NCI-H2029 (cell line): ENCODE data around the gene ZCCHC7.

Experiments
- DNase-seq: peaks from one replicate; lab custom pipeline; 2025; lab: John Stamatoyannopoulos, UW

ZCCHC7 gene

GRCh38 chr9:37209431-37210386, 89.3 kb downstream of the ZCCHC7 start:
- peak; percentile 36 for DNase-seq

- DNase-seq: no peak
These were observed 90.6 kb downstream of the ZCCHC7 start for GRCh38 chr9:37210737-37211523.

GRCh38 chr9:37212435-37212834, 92.1 kb downstream of the ZCCHC7 start:
- DNase-seq: no peak

- DNase-seq: no peak
These were observed 95.0 kb downstream of the ZCCHC7 start for GRCh38 chr9:37215381-37215780.

GRCh38 chr9:37215830-37216229, 95.5 kb downstream of the ZCCHC7 start:
- DNase-seq: no peak

GRCh38 chr9:37217161-37217560, 96.8 kb downstream of the ZCCHC7 start:
- no peak for DNase-seq

- DNase-seq: no peak
These were observed 98.5 kb downstream of the ZCCHC7 start for GRCh38 chr9:37218800-37219425.

- DNase-seq: no peak
These were observed 100.6 kb downstream of the ZCCHC7 start for GRCh38 chr9:37220971-37221370.

- no peak for DNase-seq
These were observed 101.2 kb downstream of the ZCCHC7 start for GRCh38 chr9:37221489-37222106.

- DNase-seq: no peak
These were observed 109.1 kb downstream of the ZCCHC7 start for GRCh38 chr9:37229455-37229854.

GRCh38 chr9:37229882-37230482, 109.6 kb downstream of the ZCCHC7 start:
- DNase-seq: no peak

- no peak for DNase-seq
These were observed 116.4 kb downstream of the ZCCHC7 start for GRCh38 chr9:37236822-37237221.

GRCh38 chr9:37238122-37238521, 117.7 kb downstream of the ZCCHC7 start:
- no peak for DNase-seq

GRCh38 chr9:37239224-37239859, 119.0 kb downstream of the ZCCHC7 start:
- no peak for DNase-seq

- no peak for DNase-seq
These were observed 119.5 kb downstream of the ZCCHC7 start for GRCh38 chr9:37239921-37240320.

GRCh38 chr9:37241340-37241739, 121.0 kb downstream of the ZCCHC7 start:
- no peak for DNase-seq

- DNase-seq: no peak
These were observed 121.7 kb downstream of the ZCCHC7 start for GRCh38 chr9:37242089-37242488.

- DNase-seq: no peak
These were observed 123.4 kb downstream of the ZCCHC7 start for GRCh38 chr9:37243588-37244345.

GRCh38 chr9:37246826-37247225, 126.5 kb downstream of the ZCCHC7 start:
- DNase-seq: no peak

GRCh38 chr9:37248651-37249163, 128.3 kb downstream of the ZCCHC7 start:
- no peak for DNase-seq
